GM19438 (cell line): Measurements from ENCODE around the gene GLI2.

Experiments used
- ATAC-seq: cut with Tn5 transposase; IDR thresholded peaks from one replicate; pipeline ENCODE4 v1.9.1; 2021; ENCODE audit warnings: low read depth; ENCODE audit not compliant: unreplicated experiment

GLI2 gene

DNA sequence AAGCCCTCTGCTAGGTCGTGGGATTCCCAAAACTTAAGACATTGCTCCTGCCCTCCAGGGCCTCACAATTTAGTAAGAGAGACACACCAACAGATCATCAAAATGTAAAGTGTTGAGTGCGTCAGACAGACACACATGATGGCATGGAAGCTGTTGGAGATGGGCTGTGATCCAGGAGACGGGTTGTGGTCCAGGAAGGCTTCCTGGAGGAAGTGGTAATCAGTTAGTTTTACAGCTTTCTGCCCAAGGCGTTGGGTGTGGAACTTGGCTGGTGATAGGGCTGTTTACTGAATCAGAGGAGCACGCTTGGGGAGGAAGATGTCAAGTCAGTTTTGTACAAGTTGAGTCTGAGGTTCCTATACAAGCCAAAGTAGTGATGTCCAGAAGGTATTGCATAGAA lies 24.0 kb upstream of the GLI2 start:
- ATAC-seq: no peak

DNA sequence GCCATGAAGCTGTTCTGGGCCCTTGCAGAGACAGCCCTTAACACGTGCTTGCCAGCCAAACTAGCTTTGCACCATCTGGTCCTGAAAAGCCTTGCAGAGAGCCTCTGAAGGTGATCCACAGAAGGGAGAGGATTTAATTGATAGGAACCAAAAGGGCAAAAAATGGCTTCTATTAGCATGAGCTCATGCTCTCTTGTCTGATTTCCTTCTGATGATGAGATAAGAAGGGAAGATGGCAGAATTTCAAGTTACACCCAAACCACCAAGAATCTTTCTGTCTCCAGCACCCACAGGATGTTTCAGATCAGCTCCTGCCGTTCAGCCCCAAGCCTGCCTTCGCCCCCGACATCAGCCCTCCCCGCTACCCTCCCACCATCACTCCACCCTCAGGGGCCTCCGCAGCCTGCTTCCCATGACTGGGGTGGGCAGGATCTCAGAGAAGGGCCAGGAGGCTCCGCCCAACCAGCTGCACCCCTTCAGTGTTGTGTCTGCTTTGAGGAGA lies 23.4 kb upstream of the GLI2 start:
- no peak for ATAC-seq

DNA sequence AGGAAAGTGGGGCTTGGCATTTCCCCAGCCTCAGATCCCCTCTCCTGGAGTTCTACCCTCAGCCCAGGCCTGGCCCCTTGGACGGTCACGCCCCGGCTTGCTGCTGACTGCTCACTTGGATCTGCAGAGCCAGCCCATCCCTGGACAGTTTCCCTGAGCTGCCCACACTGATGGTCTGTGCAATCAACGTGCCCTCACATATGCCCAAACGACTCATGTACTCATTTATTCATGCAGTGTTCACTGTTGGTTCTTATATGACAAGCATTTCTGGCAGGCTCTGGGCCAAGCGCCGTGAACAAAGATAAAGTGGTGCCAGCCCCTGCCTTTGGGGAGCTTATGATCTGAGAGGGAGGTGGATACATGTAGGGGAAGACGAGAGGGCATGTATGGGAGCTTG lies 20.3 kb upstream of the GLI2 start:
- ATAC-seq: no peak

DNA sequence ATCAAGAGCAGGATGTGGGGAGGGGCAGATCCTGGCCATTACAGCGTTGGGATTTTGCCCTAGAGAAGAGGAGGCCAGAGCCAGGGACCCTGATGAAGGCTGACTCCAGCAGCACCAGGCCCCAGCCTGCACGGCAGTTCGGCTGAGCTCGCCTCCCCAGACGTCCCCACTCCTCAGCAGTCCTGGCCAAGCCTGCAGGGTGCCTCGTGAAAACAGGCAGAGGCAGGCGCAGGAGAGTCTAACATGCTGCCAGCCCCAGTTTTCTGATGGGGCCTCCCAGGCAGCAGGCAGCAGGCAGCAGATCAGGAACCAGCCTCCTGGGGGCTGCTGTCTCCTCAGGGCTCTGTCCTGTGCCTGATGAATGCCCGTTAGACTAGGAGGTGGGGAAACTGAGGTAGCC lies 19.7 kb upstream of the GLI2 start:
- no peak for ATAC-seq

DNA sequence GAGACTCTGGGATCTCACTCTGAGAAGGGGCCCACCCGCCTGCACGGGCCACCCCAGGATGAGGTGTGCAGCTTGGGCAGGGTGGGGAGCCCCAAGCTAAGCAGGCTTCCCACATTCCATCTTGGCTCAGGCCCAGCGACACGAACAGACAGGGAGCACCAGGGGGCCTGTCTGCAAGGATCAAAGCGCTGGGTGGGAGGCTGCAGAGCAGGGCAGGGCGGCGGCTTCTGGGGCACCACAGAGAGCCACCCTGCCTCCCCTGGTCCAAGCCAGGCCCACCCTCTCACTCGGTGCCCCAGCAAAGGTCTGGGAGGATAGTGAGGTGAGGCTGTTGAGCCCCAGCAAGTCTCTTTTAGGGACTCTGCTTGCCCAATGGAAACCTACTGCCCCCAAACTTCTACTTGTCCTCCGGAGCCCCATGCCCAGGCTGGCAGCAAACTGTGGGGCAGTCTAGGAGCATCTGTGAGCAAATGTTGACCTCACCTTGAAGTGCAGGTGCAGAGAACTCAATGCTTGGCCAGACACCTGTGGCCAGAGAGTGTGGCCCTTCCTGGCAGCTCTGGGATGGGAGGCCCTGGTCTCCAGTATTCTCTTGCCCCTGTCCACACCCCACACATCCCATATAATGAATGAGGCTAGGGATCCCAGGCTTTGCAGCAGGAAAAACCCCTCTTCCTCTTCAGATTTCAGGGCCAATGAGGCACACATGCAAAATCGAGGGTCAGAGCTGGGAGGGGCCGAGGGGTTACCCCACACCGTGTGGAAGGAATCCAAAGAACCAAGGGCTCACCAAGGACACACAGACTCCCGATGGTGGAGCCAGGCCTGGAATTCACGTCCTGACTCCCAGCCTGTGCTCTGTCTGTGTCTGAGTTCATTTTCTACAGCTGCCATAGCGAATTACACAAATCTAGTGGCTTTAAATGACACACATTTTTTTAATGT lies 18.8 kb upstream of the GLI2 start:
- no peak for ATAC-seq

DNA sequence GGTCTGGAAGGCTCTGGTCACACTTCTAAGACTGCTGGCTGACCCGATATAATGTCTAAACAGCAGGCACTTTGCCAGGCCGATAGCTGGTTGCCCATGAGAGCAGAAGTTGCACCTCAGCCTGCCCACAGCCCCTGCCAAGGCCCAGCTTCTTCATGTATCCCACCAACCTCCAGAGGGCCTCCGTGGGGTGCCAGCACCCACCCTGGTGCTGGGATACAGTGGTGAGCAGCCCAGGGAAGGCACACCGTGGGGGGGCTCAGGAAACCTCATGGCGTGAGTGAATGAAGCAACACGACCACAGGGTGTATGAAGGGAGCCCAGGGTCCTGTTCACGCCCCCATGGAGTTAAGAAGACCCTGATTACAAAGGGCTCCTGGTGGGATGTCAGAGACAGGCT lies 16.2 kb upstream of the GLI2 start:
- ATAC-seq: no peak

DNA sequence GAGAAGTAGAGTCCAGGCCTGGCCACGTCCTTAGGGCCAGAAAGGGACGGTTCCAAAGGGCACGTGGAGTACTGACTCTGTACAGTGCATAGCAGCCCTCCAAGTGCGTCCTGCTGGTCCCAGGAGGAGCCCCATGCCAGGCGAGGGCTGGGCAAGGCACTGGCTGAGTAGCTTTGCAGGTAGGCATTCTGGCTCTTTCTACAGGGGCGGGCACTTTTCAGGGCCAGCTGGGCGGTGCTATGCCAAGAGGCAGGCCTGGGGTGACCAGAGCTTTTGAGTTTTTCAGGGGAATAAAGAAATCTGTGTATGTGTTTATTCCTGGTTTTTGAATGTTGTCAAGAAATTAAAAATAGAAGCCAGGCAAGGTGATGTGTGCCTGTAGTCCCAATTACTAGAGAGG lies 15.4 kb upstream of the GLI2 start:
- ATAC-seq: no peak

DNA sequence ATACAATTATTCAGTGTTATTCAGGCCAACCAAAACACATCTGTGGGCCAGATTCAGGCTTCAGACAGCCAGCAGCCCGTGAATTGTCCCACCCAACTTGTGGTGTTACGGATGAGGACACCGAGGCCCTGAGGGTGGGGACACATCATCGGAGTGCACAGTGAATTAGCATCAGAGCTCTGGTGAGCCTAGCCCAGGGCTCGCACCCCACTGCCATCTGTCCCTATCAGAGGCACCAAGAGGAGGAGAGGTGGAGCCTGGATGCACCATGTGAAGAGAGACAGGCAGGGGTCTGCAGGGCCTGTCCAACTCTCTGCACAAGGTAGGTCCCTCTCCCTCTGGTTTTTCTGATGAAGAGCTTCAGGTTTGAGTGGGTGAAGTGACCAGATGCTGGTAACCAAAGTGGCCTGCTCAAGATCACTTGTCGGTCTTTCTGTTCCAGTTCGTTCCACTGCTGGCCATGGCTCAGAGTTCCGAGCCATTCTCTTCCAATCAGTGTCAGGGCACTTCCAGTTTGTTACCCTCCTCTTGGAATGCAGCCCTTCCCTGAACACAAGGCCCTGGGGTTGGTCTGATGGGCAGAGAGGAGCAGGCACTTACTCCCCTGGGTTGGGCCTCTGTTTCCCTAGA lies 14.8 kb upstream of the GLI2 start:
- ATAC-seq: no peak

DNA sequence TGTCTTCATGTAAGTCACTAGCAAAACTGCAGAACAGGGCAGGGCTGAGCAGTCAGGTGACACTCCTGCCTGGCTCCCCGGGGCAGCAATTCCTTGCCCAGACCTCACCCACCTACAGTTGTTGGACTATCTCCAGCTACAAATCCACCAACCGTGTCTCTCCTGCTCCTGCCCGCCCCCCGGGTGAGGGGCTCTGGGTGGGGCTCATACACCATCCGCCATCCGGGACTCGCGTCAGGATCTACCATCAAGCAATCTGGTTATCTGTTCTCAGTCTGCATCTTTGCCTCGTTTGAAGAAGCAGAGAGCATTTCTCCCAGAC lies 13.5 kb upstream of the GLI2 start:
- ATAC-seq: no peak

DNA sequence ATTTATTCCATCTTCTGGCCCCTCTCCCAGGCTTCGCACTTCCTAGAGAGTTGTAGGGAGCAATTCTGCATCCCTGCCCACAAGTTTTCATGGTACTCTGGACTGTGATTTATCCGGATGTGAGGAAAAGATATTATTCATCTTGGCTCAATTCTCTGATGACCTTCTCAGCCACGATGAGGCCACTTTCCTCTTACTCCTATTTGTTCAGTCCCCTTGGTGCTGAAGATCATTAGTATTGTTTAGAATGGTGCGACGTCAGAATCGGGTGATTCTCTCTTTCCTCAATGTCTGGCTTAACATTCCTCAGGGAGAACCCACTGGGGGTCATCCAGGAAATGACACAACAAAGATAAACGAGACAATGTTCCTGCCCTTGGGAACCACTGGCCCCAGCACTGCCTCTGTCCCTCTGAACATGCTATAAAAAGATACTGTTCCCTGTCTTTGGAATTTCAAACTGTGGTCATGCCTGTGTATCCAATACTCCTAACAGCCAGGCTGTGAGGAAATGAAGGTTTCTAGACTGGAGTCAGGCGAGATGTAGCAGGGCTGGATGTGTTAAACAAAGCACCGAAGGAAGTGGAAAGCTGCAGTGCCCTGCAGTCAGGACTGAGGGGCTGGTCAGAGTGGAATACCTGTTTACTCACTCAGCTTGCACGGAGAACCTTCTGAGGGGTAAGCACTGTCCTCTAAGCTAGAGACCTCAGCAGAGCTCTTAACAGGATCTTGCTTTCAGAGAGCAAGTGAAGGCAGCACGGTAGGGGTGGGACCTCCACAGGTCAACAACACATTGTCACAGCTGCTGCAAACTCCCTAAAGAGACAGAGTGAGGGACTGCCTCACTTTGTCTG lies 12.9 kb upstream of the GLI2 start:
- ATAC-seq: no peak

DNA sequence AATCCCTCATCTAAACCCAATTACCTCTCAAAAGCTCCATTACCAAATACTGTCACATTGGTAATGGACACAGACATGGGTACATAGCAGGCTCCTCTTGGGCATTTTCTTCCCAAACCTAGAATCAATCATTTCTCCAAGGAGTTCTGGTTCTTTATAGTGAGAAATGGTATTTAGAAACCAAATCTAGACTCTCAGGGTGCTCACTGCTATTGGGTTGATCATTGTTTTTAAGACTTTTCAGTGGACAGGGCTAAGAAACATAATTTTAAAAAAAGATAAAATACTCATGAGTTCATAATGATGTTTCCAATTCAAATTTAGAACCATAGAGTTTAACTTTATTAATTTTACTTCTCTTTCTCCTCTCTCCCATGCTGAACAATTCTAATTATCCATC lies 9.4 kb upstream of the GLI2 start:
- no peak for ATAC-seq

DNA sequence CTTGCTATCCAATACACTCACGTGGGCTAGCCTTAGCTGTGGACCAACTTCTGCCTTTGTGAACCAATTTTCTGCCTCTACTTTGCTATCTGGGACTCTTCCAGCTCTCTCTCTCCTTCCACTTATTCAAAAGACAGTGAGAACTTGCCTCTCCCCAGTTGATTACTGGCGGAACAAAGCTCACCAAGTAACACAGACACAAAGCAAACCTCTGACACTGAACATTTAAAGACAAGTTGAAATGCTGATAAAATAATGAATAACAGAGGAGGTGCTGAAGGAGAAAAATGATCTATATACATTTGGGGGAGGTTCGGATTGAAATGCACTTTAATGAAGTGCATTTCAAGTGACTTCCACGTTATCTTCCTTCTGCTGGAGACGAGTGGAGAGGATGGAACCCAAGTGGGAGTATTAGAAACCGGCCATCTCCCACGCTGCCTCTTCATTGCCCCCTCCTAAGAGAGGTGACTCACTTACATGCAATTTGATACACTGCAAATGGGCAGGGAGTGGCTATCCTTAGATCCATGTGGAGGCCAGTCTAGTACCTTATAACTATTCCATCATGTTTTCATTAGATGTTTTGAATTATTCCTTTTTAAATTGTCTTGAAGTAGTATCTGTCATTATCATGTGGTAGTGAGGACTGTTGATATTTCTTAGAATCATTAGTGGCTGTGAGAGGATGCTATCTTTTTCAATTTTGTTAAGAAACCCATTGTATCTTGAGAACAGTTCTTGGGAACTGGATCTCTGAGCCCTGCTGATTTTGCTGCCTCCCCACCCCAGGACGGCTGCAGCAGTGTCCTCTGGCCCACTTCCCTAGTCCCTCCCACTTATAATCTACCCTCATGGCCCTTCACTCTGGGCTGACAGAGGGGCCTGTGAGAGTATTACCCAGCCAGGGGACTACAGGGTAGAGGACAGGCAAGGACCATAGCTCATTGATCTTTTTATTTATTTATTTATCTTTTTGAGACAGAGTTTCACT lies 6.0 kb upstream of the GLI2 start:
- no peak for ATAC-seq

DNA sequence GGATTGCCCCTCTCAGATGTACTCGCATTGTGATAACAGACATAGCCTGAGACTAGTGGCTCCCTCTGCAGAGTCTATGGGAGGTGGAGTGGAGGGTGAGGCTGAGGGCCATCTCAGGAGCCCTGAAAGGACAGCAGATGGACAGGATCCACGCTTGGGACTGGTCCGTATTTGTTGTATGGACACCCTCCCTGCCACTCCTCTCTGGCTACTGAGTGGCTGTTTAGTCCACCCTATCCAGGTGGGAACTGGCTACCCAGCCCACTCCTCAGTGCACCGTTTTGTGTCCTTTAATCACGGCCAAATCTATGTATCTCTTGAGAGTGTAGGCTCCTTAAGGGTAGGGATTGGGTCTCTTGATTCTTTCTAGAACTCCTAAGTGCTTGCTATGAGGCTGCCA lies 4.5 kb upstream of the GLI2 start:
- no peak for ATAC-seq

DNA sequence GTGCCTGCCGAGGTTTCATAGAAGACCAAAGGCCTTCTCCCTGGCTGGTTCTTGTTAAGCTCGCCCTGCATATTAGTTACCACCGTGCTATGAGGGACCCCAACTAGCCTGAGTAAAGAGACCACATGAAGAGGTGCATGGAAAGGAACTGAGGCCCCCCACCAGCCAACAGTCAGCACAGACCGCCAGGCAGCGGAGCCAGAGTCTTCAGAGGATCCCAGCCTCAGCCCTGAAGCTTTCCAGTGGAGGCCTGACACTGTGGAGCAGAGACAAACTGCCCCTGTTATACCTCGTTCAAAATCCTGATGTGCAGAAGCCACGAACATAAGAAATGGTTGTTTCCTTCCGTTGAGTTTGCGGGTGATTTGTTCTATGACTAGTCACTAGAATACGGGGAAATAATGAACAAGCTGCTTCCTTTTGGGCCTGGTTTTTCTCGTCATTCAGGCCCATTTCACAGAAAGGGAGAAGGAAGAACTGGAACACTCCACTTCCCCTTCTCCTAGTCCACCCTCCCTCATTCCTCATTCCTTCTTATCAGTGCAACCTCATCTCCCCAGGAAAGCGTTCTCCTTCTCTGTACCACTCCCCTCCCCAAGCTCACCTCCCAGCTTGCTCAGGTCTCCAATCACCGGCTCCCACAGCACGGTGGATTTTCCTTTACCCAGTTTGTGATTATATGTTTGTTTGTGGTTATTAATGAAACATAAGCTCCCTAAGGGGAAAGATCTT lies 3.0 kb upstream of the GLI2 start:
- ATAC-seq: no peak

DNA sequence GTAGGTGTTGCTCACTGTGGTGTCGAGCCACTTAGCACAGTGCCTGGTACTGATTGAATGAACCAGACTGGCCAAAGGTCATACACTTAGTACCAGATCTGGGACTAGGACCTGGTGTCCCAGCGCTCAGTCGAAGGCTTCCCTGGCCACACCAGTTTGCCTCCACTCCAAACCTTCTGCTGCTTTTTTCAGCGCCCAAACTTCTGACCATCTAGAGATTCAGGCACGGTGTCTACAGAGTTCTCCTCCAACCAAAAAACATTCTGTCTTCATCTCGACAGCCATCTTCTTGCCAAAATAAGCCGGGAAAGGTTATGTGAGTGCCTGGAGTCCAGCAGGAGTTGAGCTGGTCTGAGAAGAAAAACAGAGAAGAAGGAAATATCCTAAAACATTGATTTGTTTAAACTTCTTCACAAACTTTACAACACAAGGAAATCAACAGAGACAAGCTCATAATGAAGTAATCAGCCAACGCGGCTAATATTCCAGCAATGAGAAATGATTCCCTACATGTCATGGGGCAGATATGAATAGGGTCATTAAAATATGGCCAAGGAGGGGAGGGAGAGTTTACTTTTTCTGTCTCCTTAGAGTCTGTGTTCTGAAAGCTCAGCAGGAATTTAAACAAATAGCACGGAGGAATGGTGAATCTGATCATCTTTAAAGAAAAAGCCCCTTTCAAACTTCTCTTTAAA lies 2.3 kb upstream of the GLI2 start:
- ATAC-seq: no peak

DNA sequence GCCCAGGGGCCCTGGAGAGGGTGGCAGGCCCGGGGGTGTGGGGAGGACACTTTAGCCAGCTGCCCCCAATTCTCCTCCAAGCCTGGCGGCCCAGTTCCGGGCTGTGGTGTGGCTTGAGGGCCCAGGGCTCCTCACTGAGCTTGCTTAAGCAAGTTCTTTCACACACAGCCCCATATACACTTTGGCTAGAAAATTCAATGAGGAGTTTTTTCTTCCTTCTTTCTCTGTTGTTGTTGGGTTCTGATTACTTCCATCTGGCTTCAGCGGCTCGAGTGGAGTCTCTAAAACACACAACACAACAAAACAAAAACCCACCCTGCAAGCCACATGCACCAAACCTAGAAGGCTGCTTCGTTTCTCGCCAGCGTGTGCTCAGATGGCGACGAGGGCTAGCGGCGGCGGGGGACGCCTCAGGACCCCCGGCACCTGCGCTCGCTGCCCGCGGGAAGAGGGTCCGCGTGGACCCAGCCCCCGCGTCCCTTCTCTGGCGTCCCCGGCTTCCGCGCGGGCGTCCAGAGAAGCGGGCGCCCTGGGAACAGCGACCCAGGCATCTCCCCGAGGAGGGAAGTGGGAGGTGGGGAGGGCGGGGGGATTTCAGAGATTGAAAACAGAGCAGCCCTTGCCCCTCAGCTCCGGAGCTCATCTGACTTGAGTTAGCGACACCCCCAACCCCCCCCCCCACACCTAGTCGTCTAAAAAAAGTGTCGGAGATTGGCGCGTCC lies 577 bp upstream of the GLI2 start:
- no peak for ATAC-seq

DNA sequence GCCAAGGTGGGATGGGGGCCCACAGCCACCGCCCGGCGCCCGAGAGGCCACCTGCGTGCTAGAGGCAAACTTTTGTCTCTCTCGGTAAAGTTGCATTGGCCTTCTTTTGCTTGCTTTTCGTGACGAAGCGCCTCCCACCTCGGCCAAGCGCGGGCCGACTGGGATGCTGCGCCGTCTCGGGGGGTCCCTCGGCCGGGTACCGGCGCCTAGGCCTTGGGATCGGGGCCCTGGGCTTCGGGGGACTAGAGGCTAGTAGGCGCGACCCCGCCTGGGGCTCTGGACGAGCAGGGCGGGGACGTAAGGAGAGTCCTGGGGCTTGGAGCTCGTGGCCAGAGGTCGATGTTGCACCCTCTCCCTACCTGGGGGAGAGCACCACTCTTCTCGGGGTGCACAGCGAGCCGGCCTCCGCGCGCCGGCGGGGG lies 545 bp downstream of the GLI2 start:
- ATAC-seq: no peak
